Omental fat pad (tissue), 4 donors: ENCODE data around the gene DNAJC5G. TPM values are rescaled to one million over a fixed set of nuclear protein-coding genes. Genes with fewer than 3 reads are reported as not detected.

Experiments
- ATAC-seq: fragments of 150-250 bp; one replicate; pipeline ENCODE4 v1.9.1; 2016; ENCODE audit warnings: mild to moderate bottlenecking, moderate library complexity; ENCODE audit not compliant: low FRiP score
- DNase-seq: peaks from one replicate; pipeline ENCODE4 v3.0.0-alpha.2; 2019; ENCODE audit warnings: low spot score
- CTCF ChIP-seq, 3 donors: fragments of 450-650 bp; IDR thresholded peaks; one replicate each; pipeline ENCODE4 v1.5.1; 2016 to 2017; ENCODE audit warnings: antibody characterized with exemption in 3 of 3, mild to moderate bottlenecking in 3 of 3, moderate library complexity in 2 of 3
- total RNA-seq, 4 donors: library from RNA; depleted of rRNA; stranded (reverse); fragments of >200 nt; gene quantifications; one replicate each; pipeline ENCODE4 v1.1.0, GENCODE V29; 2016

DNAJC5G gene
- total RNA-seq, 4 donors from 2014 or later, result 0.79 TPM; not detected in 3

DNA sequence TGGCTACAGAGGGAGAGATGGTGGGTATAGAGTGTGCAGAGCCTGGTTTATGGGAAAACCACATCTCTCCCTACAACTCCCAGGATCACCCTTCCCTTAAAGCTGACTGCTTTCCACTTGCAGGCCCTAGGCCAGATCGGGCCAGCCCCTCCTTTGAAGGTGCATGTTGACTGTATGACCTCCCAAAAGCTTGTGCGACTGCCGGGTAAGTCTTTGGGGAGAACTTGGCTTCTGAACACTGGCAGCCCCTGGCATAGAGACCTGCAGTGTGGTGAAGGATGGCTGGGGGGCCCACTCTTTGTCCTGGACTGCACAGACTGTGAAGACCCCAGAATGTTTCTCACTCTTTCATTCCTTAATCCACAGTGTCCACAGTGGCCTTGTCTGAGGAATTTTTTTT, 38.6 kb upstream of the DNAJC5G start:
- DNase-seq (no peak), ATAC-seq (no peak)
- no peak for TF ChIP-seq CTCF (IDR thresholded peaks at IDR 0.05)

DNA sequence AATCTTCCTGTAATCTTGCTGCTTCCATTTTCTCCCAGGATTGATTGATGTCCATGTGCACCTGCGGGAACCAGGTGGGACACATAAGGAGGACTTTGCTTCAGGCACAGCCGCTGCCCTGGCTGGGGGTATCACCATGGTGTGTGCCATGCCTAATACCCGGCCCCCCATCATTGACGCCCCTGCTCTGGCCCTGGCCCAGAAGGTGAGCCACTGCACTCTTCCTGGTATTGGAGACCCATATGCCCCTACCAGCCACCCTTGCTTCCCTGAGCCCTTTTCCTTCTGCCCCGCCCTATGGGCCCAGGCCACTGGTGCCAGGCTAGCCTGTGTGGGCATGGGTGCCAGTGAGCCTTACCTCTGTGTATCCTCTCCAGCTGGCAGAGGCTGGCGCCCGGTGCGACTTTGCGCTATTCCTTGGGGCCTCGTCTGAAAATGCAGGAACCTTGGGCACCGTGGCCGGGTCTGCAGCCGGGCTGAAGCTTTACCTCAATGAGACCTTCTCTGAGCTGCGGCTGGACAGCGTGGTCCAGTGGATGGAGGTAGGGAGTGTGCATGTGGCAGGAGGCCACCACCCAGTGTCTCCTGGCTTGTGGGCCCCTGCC, 37.8 kb upstream of the DNAJC5G start:
- TF ChIP-seq CTCF (IDR thresholded peaks at IDR 0.05), result no peak
- DNase-seq, result no peak
- no peak for ATAC-seq

DNA sequence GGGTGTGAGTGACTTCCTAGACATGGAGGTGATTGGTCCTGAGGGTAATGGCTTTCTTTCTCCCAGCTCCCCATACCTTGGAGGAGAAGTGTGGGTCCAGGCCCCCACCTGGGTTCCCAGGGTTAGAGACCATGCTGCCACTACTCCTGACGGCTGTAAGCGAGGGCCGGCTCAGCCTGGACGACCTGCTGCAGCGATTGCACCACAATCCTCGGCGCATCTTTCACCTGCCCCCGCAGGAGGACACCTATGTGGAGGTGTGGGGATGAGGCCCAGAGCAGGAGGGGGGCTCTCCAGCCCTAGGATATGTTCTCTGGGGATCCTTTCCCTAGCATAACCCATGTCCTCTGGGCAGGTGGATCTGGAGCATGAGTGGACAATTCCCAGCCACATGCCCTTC, 36.3 kb upstream of the DNAJC5G start:
- ATAC-seq (no peak), DNase-seq (no peak)
- no peak for TF ChIP-seq CTCF (IDR thresholded peaks at IDR 0.05)

GRCh38 chr2:27240406-27240805, 34.8 kb upstream of the DNAJC5G start:
- ATAC-seq (no peak), DNase-seq (no peak)
- no peak for TF ChIP-seq CTCF (IDR thresholded peaks at IDR 0.05)

DNA sequence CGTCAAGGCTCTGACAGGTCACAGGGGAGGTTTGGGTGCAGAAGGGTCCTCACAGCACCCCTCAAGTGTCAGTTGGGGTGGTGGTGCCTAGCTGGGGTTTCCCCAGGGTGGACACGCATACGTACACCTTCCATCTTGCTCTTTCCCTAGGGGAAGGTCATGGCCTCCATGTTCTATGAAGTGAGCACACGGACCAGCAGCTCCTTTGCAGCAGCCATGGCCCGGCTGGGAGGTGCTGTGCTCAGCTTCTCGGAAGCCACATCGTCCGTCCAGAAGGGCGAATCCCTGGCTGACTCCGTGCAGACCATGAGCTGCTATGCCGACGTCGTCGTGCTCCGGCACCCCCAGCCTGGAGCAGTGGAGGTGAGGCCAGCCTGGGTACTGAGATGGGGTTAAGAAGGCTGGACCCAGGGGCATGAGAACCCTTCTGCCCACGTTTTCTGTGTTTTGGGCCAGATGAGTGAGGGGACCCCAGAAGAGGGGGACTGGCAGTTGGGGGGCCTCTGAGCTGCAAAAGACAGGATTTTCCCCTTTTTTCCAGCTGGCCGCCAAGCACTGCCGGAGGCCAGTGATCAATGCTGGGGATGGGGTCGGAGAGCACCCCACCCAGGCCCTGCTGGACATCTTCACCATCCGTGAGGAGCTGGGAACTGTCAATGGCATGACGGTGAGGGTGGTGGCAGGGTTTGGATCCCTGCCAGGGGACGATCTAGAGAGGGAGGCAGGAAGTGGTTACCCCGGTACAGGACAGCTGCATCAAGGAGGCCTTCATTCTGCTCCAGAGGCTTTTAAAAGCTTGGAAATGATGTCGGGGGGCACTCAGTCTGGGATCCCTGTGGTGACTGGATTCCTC, 33.2 kb upstream of the DNAJC5G start:
- ATAC-seq (no peak), DNase-seq (no peak)
- TF ChIP-seq CTCF (IDR thresholded peaks at IDR 0.05), result no peak

DNA sequence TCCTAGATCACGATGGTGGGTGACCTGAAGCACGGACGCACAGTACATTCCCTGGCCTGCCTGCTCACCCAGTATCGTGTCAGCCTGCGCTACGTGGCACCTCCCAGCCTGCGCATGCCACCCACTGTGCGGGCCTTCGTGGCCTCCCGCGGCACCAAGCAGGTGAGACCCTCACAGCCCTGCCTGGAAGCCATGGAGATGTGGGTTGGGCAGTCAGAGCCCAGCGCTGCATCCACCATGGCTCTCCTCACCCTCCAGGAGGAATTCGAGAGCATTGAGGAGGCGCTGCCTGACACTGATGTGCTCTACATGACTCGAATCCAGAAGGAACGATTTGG, 32.6 kb upstream of the DNAJC5G start:
- DNase-seq, result no peak
- no peak for TF ChIP-seq CTCF (IDR thresholded peaks at IDR 0.05)
- no peak for ATAC-seq
